Gastroesophageal sphincter (tissue), 4 donors: ENCODE results near the gene AKAP11. TPM values are rescaled to one million over a fixed set of nuclear protein-coding genes. Genes with fewer than 3 reads are reported as not detected.

Experiments used
- ATAC-seq: fragments of 150-250 bp; one replicate; pipeline ENCODE4 v1.9.1; 2016; ENCODE audit warnings: mild to moderate bottlenecking, moderate library complexity
- H3K27ac ChIP-seq, 4 donors: fragments of 200-600 bp; sonication (generic) in 3 of 4; 1 replicate in 3 of 4; 2 replicates in 1 of 4; pipeline ENCODE4 v1.5.1; 2016 to 2019
- H3K27me3 ChIP-seq: fragments of 200-600 bp; sonication (generic); one replicate; pipeline ENCODE4 v1.5.1; 2019
- H3K36me3 ChIP-seq, 2 donors: fragments of 200-600 bp; sonication (generic); one replicate each; pipeline ENCODE4 v1.5.1; 2019; ENCODE audit warnings: control low read depth in 1 of 2
- H3K4me1 ChIP-seq, 3 donors: fragments of 200-600 bp; sonication (generic); 1 replicate in 2 of 3; 2 replicates in 1 of 3; pipeline ENCODE4 v1.5.1; 2016 to 2019; ENCODE audit warnings: control low read depth in 2 of 3
- H3K4me3 ChIP-seq, 2 donors: fragments of 200-600 bp; sonication (generic); one replicate each; pipeline ENCODE4 v1.5.1; 2019; ENCODE audit warnings: mild to moderate bottlenecking in 1 of 2, moderate library complexity in 1 of 2
- H3K9me3 ChIP-seq, 3 donors: fragments of 200-600 bp; sonication (generic); one replicate each; pipeline ENCODE4 v1.5.1; 2017 to 2019; ENCODE audit warnings: control low read depth in 2 of 3
- CTCF ChIP-seq, 4 experiments: fragments of 200-600 bp in 2 of 4; fragments of 450-650 bp in 2 of 4; sonication (generic) in 1 of 4; IDR thresholded peaks; one replicate each; pipeline ENCODE4 v1.5.1; 2017 to 2019; ENCODE audit warnings: antibody characterized with exemption in 4 of 4, mild to moderate bottlenecking in 2 of 4, moderate library complexity in 2 of 4
- EP300 ChIP-seq: sonication (generic); formaldehyde crosslinking; IDR thresholded peaks from one replicate; pipeline ENCODE4 v1.6.1; 2017; ENCODE audit warnings: antibody characterized with exemption, mild to moderate bottlenecking
- POLR2A ChIP-seq, 2 donors: fragments of 450-650 bp; IDR thresholded peaks; one replicate each; pipeline ENCODE4 v1.6.1; 2017; ENCODE audit warnings: antibody characterized with exemption in 2 of 2, mild to moderate bottlenecking in 2 of 2, moderate library complexity in 1 of 2
- POLR2AphosphoS5 ChIP-seq: sonication (generic); formaldehyde crosslinking; IDR thresholded peaks from one replicate; pipeline ENCODE4 v1.6.1; 2017; ENCODE audit warnings: antibody characterized with exemption
- WGBS, 2 donors: methylation state at CpG; one replicate each; pipeline ENCODE4 v1.1.5; 2018; ENCODE audit warnings: low coverage in 1 of 2; 5-methylcytosine and 5-hydroxymethylcytosine counted together
- total RNA-seq, 4 donors: library from RNA; depleted of rRNA; stranded (reverse); fragments of >200 nt; gene quantifications; one replicate each; pipeline ENCODE4 v1.1.0, GENCODE V29; 2016

The AKAP11 gene
- total RNA-seq, 4 donors from 2014 or later: 41.1 to 53.4 (median 45.3) TPM

- Histone ChIP-seq H3K9me3 (no peaks in the 10 kb centered on the region), H3K4me3 (no peak overlapping the region), H3K27me3 (no peaks in the 10 kb centered on the region), H3K4me1 (peaks cover under 1 to 65% (median 5%) of the 10 kb centered on the region in 3 donors), H3K36me3 (no peaks in the 10 kb centered on the region), H3K27ac (no peak overlapping the region)
- no peak for TF ChIP-seq POLR2AphosphoS5
- TF ChIP-seq CTCF (IDR thresholded peaks at IDR 0.05): no peak
- no peak for TF ChIP-seq EP300
- TF ChIP-seq POLR2A (IDR thresholded peaks at IDR 0.05): no peak
- no peak for ATAC-seq
- WGBS, 2 donors: 85 to 100% methylated on average over 2 to 4 of the region's 4 CpGs
These were observed 3.6 kb downstream of the AKAP11 start for GRCh38 chr13:42275506-42275905.

- Histone ChIP-seq H3K9me3 (no peaks in the 10 kb centered on the region), H3K27ac (no peak overlapping the region), H3K36me3 (no peaks in the 10 kb centered on the region), H3K27me3 (no peaks in the 10 kb centered on the region), H3K4me1 (peaks cover 3 to 63% (median 5%) of the 10 kb centered on the region in 3 donors), H3K4me3 (no peak overlapping the region)
- TF ChIP-seq POLR2AphosphoS5 (no peak), POLR2A (IDR thresholded peaks at IDR 0.05) (no peak), CTCF (IDR thresholded peaks at IDR 0.05) (no peak)
- 90 to 93% methylated on average over 3 of the region's 3 CpGs for WGBS, 2 donors
- ATAC-seq: no peak
These were observed 4.7 kb downstream of the AKAP11 start for GRCh38 chr13:42276683-42277082.

GRCh38 chr13:42277618-42278276 is 5.8 kb downstream of the AKAP11 start:
- no peak for ATAC-seq
- Histone ChIP-seq H3K4me1 (peaks cover 3 to 61% (median 5%) of the 10 kb centered on the region in 3 donors), H3K4me3 (no peak overlapping the region), H3K9me3 (no peaks in the 10 kb centered on the region), H3K36me3 (no peaks in the 10 kb centered on the region), H3K27me3 (no peaks in the 10 kb centered on the region), H3K27ac (no peak overlapping the region)
- 88 to 93% methylated on average over 6 to 7 of the region's 7 CpGs for WGBS, 2 donors
- TF ChIP-seq POLR2A (IDR thresholded peaks at IDR 0.05) (no peak), POLR2AphosphoS5 (no peak), CTCF (IDR thresholded peaks at IDR 0.05) (no peak), EP300 (no peak)

GRCh38 chr13:42279080-42279479 is 7.1 kb downstream of the AKAP11 start:
- peaks cover 3 to 50% (median 3%) of the 10 kb centered on the region in 3 donors for H3K4me1 ChIP-seq
- no peaks in the 10 kb centered on the region for H3K9me3 ChIP-seq
- ATAC-seq: no peak
- H3K27ac ChIP-seq: no peak overlapping the region
- no peak overlapping the region for H3K4me3 ChIP-seq
- no peaks in the 10 kb centered on the region for H3K36me3 ChIP-seq
- H3K27me3 ChIP-seq: no peaks in the 10 kb centered on the region
- WGBS, 2 donors: 77% methylated on average over 6 of the region's 6 CpGs; no CpG with 5 or more reads in 1 of the 2 donors
- no peak for TF ChIP-seq EP300
- TF ChIP-seq POLR2AphosphoS5: no peak
- no peak for TF ChIP-seq POLR2A (IDR thresholded peaks at IDR 0.05)
- TF ChIP-seq CTCF (IDR thresholded peaks at IDR 0.05): no peak

GRCh38 chr13:42279986-42280385 is 8.0 kb downstream of the AKAP11 start:
- H3K9me3 ChIP-seq: no peaks in the 10 kb centered on the region
- H3K36me3 ChIP-seq: no peaks in the 10 kb centered on the region
- no peak overlapping the region for H3K4me3 ChIP-seq
- H3K27ac ChIP-seq: no peak overlapping the region
- ATAC-seq: no peak
- TF ChIP-seq POLR2AphosphoS5: no peak
- no peak for TF ChIP-seq EP300
- no peak for TF ChIP-seq POLR2A (IDR thresholded peaks at IDR 0.05)
- no peak for TF ChIP-seq CTCF (IDR thresholded peaks at IDR 0.05)
- whole genome bisulfite sequencing, 2 donors: 44 to 100% methylated on average over 1 of the region's 1 CpG
- no peaks in the 10 kb centered on the region for H3K27me3 ChIP-seq
- H3K4me1 ChIP-seq: peaks cover 0 to 43% (median 3%) of the 10 kb centered on the region in 3 donors
